Fibroblast of the conjunctiva (primary cell): ENCODE measurements around the gene FAM98C.

Experiments used
- DNase-seq: peaks from one replicate; pipeline ENCODE4 v3.0.0-alpha.2; 2010; ENCODE audit warnings: low read depth

FAM98C gene

DNA sequence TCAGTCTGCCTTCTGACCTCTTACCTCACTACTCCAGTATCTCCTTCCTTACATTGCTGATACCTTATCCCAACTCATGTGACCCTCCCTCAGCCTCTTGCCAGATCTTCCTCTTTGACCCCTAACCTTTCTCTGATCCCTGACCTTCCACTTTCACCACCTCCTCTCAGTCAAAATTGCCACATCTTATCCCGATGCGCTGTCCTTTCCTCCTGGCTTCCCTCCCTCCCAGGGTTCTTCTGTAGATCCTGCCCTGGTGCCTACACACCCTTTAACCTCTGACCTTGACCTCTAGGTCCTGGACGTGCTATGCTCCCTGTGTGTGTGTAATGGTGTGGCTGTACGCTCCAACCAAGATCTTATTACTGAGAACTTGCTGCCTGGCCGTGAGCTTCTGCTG is 54.3 kb downstream of the FAM98C start:
- DNase-seq: no peak

DNA sequence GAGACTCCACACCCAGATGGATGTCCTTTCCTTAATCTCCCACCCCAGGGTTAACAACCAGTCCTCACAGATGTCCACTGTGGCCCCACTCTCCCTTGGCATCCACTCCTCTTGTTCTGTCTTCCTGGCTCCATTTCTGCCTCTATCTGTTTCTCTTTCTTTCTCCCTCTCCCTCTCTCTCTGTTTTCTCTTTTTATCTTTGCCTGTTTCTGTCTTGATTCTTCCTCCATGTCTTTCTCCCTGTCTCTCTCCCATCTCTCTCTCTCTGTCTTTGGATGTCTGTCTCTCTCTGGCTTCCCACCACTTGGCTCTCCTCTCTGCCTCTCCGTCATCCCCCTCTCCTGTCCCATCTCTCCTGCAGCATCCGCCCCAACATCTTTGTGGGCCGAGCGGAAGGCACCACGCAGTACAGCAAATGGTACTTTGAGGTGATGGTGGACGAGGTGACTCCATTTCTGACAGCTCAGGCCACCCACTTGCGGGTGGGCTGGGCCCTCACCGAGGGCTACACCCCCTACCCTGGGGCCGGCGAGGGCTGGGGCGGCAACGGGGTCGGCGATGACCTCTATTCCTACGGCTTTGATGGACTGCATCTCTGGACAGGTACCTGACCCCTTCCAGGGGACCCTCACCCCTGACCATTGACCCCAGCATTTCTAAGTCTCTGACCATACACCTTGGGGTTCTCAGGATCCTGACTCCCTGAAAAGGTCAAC is 55.0 kb downstream of the FAM98C start:
- no peak for DNase-seq
